Stimulated activated naive B cell treated with anti-CD40 and anti-IgM and Interleukin-4, amounts not matched to agents 10 μg/mL and 1 μg/mL and 100 μg/mL, for 72 hours (primary cell): ENCODE data around the gene KIR3DL2.
"Not testable (repeated sequence)": the region's sequence is repeated elsewhere in the genome, so short reads cannot be mapped to it uniquely, and the experiment has no call there.

Experiments
- ATAC-seq, 2 donors: fragments of 150-1000 bp; cut with Tn5 transposase; replicated peaks; 2 replicates each; pipeline ENCODE4 v1.10.0; 2021; ENCODE audit warnings: moderate library complexity in 1 of 2
- DNase-seq: peaks from one replicate; pipeline ENCODE4 v3.0.0; 2021
- H3K27ac Mint-ChIP-seq: one replicate; pipeline ENCODE4 v1.8.0; 2022; ENCODE audit warnings: mild to moderate bottlenecking, mixed read lengths
- H3K27me3 Mint-ChIP-seq, 2 donors: one replicate each; pipeline ENCODE4 v1.8.0; 2022; ENCODE audit warnings: mixed read lengths in 2 of 2
- H3K36me3 Mint-ChIP-seq, 2 donors: one replicate each; pipeline ENCODE4 v1.8.0; 2022; ENCODE audit warnings: mixed read lengths in 2 of 2, mild to moderate bottlenecking in 1 of 2
- H3K4me1 Mint-ChIP-seq, 2 donors: one replicate each; pipeline ENCODE4 v1.8.0; 2022; ENCODE audit warnings: mixed read lengths in 2 of 2, mild to moderate bottlenecking in 1 of 2
- H3K4me3 Mint-ChIP-seq, 2 donors: one replicate each; pipeline ENCODE4 v1.8.0; 2022; ENCODE audit warnings: mild to moderate bottlenecking in 2 of 2, mixed read lengths in 2 of 2, moderate library complexity in 1 of 2
- H3K9me3 Mint-ChIP-seq, 2 donors: one replicate each; pipeline ENCODE4 v1.8.0; 2022; ENCODE audit warnings: mixed read lengths in 2 of 2, mild to moderate bottlenecking in 1 of 2

Gene KIR3DL2

DNA sequence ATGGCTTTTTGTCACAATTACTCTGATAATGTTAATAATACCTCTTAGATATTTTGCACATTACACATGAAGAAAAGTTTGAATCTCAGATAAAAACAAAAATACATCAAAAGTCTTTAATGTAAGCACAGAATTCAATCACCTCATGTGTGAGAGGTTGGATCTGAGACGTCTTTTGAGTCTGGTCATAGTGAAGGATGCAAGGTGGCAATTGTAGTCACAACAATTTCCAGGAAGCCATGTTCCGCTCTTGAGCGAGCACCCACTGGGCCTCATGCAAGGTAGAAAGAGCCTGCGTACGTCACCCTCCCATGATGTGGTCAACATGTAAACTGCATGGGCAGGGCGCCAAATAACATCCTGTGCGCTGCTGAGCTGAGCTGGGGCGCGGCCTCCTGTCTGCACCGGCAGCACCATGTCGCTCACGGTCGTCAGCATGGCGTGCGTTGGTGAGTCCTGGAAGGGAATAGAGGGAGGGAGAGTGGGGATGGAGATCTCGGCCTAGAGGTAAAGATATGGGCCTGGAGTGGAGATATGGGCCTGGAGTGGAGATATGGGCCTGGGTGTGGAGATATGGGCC lies at the start of gene KIR3DL2:
Gene KIR3DL2, plus strand, starts transcription at position 383 of the 580 bp plus-strand sequence. Its CDS starts 33 bp downstream, at position 416.
- not testable (repeated sequence) for DNase-seq, ATAC-seq, H3K36me3 Mint-ChIP-seq, H3K27ac Mint-ChIP-seq, H3K9me3 Mint-ChIP-seq, H3K4me3 Mint-ChIP-seq, H3K4me1 Mint-ChIP-seq
- H3K27me3 Mint-ChIP-seq = peaks cover 27 to 28% of the 10 kb centered on the region in 2 donors

DNA sequence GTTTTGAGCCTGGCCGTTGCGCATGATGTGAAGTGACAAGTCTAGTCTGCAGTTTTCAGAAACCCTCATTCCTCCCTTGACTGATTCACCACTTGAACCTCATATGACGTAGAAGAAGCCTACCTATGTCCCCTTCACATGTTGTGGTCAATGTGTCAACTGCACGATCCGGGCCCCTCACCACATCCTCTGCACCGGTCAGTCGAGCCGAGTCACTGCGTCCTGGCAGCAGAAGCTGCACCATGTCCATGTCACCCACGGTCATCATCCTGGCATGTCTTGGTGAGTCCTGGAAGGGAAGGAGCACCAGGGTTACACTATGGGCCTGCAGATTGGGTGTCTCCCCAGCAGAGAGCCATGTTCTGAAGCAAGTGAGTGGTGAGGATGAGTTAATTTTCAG lies 46.8 kb upstream of the KIR3DL2 start, which contains the start of gene KIR2DL4:
Gene KIR2DL4, plus strand, starts transcription at position 201 of the 400 bp plus-strand sequence. Its CDS starts 42 bp downstream, at position 243.
- Mint-ChIP-seq H3K4me1 (no peaks in the 10 kb centered on the region), H3K9me3 (peaks cover 5% of the 10 kb centered on the region in 2 donors), H3K27me3 (peaks cover 36 to 61% of the 10 kb centered on the region in 2 donors), H3K4me3 (no peak within 1 kb of the TSS), H3K27ac (no peak within 1 kb of the TSS), H3K36me3 (no peaks in the 10 kb centered on the region)
- ATAC-seq (no peak), DNase-seq (no peak)

DNA sequence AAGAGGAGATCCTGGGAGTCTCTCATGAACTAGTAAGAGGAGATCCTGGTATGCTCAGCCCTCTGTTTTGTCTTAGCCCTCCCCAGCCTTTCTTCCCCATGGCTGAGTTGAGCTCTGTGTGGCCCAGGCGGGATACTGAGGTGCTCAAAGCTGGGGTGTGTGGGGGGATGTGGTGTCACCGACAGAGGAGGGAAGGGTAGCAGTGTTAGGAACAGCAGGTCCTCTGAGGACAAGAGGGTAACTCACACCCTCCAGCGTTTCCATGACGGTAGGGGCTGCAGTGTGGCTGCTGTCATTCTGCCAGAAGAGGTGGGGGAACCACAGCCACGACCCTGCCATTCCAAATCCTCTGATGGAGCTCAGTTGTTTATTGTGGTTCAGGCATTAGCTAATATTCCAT lies 46.1 kb upstream of the KIR3DL2 start:
- ATAC-seq = no peak
- no peak overlapping the region for H3K27ac Mint-ChIP-seq
- peaks cover 5 to 6% of the 10 kb centered on the region in 2 donors for H3K9me3 Mint-ChIP-seq
- no peak overlapping the region for H3K4me3 Mint-ChIP-seq
- no peak for DNase-seq
- H3K27me3 Mint-ChIP-seq = peaks cover 38 to 63% of the 10 kb centered on the region in 2 donors
- H3K4me1 Mint-ChIP-seq = no peaks in the 10 kb centered on the region
- H3K36me3 Mint-ChIP-seq = no peaks in the 10 kb centered on the region

DNA sequence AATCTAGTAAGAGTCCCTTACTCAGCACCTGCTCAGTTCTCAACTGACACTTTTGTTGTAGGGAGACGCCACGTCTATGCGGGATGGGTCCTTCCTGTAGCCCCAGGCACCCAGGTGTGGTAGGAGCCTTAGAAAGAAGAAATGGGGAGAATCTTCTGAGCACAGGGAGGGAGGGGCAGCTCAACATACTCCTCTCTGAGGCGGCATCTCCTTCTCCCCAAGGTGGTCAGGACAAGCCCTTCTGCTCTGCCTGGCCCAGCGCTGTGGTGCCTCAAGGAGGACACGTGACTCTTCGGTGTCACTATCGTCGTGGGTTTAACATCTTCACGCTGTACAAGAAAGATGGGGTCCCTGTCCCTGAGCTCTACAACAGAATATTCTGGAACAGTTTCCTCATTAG lies 45.7 kb upstream of the KIR3DL2 start:
- Mint-ChIP-seq H3K4me3 (no peak overlapping the region), H3K4me1 (no peaks in the 10 kb centered on the region), H3K9me3 (peaks cover 3% of the 10 kb centered on the region in 2 donors), H3K27ac (no peak overlapping the region), H3K36me3 (no peaks in the 10 kb centered on the region), H3K27me3 (peaks cover 36 to 59% of the 10 kb centered on the region in 2 donors)
- no peak for ATAC-seq
- no peak for DNase-seq

DNA sequence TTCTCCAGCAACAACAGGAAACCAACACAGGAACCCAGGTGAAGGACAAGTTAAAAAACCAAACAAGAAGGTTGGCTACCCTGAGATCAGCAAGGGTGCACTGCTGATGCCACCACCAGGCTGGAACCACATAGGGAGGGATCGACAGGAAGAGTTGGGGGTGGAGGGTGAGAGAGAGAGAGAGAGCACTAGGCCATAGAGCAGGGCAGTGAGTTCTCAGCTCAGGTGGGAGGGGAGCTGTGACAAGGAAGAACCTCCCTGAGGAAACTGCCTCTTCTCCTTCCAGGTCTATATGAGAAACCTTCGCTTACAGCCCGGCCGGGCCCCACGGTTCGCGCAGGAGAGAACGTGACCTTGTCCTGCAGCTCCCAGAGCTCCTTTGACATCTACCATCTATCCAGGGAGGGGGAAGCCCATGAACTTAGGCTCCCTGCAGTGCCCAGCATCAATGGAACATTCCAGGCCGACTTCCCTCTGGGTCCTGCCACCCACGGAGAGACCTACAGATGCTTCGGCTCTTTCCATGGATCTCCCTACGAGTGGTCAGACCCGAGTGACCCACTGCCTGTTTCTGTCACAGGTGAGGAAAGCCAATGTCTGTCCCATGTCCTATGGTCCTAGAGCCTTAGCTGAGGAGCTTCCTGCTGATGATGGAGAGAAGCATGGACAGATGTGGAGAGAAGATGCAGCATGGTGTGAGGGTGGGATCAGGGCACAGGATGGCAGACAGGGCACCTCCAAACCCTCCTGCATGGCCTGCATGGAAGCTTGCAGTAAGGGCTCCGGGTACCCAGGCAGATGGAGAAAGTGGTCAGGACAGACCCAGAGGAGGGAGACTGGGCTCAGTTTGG lies 44.4 kb upstream of the KIR3DL2 start:
- no peak overlapping the region for H3K27ac Mint-ChIP-seq
- peaks cover 37 to 63% of the 10 kb centered on the region in 2 donors for H3K27me3 Mint-ChIP-seq
- H3K4me3 Mint-ChIP-seq = no peak overlapping the region
- H3K36me3 Mint-ChIP-seq = no peaks in the 10 kb centered on the region
- no peaks in the 10 kb centered on the region for H3K4me1 Mint-ChIP-seq
- DNase-seq (no peak), ATAC-seq (no peak)
- H3K9me3 Mint-ChIP-seq = peaks cover 3 to 4% of the 10 kb centered on the region in 2 donors

DNA sequence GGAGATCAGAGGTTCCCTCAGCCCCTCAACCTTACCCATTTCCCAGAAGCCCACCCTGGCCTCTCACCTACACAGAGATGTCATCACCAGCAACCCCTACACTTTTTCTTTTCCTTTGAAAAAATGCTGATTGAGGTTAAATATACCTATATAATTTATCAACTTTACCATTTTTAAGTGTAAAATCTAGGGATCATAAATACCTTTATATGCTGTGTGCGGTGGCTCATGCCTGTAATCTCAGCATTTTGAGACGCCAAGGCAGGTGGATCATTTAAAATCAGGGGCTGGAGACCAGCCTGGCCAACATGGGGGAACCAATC lies 43.8 kb upstream of the KIR3DL2 start:
- Mint-ChIP-seq H3K27ac (no peak overlapping the region), H3K9me3 (peaks cover 3 to 4% of the 10 kb centered on the region in 2 donors), H3K27me3 (peaks cover 37 to 60% of the 10 kb centered on the region in 2 donors), H3K4me3 (no peak overlapping the region), H3K36me3 (no peaks in the 10 kb centered on the region), H3K4me1 (no peaks in the 10 kb centered on the region)
- DNase-seq (no peak), ATAC-seq (no peak)

DNA sequence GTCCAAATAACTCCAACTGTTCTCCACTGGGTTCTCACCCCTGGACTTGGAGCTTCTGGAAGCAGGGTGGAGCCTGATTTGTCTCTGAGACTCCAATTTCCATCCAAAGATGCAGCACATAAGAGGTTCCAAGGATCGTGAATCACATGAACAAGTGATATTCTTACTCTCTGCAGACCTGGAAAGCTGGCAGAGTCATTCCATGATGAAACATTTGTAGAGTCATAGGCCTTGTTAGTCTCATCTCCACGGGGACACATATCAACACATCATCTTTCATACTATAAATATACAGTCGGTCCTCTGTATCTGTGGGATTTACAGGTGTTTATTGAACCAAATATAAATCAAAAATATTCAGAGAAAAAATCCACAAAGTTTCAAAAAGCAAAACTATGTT lies 35.7 kb upstream of the KIR3DL2 start:
- Mint-ChIP-seq H3K9me3 (peaks cover 4 to 11% of the 10 kb centered on the region in 2 donors), H3K27me3 (peaks cover 28 to 30% of the 10 kb centered on the region in 2 donors)
- ATAC-seq, H3K36me3 Mint-ChIP-seq, DNase-seq, H3K4me1 Mint-ChIP-seq, H3K4me3 Mint-ChIP-seq, H3K27ac Mint-ChIP-seq: not testable (repeated sequence)

DNA sequence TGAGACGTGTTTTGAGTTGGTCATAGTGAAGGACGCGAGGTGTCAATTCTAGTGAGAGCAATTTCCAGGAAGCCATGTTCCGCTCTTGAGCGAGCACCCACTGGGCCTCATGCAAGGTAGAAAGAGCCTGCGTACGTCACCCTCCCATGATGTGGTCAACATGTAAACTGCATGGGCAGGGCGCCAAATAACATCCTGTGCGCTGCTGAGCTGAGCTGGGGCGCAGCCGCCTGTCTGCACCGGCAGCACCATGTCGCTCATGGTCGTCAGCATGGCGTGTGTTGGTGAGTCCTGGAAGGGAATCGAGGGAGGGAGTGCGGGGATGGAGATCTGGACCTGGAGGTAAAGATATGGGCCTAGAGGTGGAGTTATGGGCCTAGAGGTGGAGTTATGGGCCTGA lies 34.0 kb upstream of the KIR3DL2 start, which contains the start of gene KIR3DL1:
Gene KIR3DL1, plus strand, starts transcription at position 218 of the 400 bp plus-strand sequence.
- not testable (repeated sequence) for ATAC-seq, H3K36me3 Mint-ChIP-seq, H3K27ac Mint-ChIP-seq, H3K4me3 Mint-ChIP-seq, H3K4me1 Mint-ChIP-seq, H3K9me3 Mint-ChIP-seq, DNase-seq
- H3K27me3 Mint-ChIP-seq = peaks cover 32% of the 10 kb centered on the region in 2 donors

- H3K9me3 Mint-ChIP-seq = no peaks in the 10 kb centered on the region
- no peak overlapping the region for H3K4me3 Mint-ChIP-seq
- H3K27ac Mint-ChIP-seq = no peak overlapping the region
- DNase-seq = no peak
- ATAC-seq = no peak
- no peaks in the 10 kb centered on the region for H3K4me1 Mint-ChIP-seq
- H3K27me3 Mint-ChIP-seq = peaks cover 25 to 32% of the 10 kb centered on the region in 2 donors
- no peaks in the 10 kb centered on the region for H3K36me3 Mint-ChIP-seq
Measured at GRCh38 chr19:54817670-54818536, 32.3 kb upstream of the KIR3DL2 start.

DNA sequence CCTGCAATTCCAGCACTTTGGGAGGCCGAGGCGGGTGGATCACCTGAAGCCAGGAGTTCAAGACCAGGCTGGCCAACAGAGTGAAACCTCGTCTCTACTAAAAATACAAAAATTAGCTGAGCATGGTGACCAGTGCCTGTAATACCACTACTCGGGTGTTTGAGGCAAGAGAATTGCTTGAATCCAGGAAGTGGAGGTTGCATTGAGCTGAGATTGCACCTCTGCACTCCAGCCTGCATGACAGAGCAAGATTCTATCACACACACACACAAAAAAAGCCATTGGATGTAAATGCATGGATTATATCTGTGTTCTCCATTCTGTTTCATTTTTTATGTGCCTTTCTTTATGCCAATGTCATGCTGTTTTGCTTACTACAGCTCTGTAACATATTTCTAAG lies 25.8 kb upstream of the KIR3DL2 start:
- H3K4me3 Mint-ChIP-seq, H3K4me1 Mint-ChIP-seq, H3K27ac Mint-ChIP-seq, H3K36me3 Mint-ChIP-seq, H3K9me3 Mint-ChIP-seq, DNase-seq, ATAC-seq: not testable (repeated sequence)
- peaks cover 16 to 33% of the 10 kb centered on the region in 2 donors for H3K27me3 Mint-ChIP-seq

DNA sequence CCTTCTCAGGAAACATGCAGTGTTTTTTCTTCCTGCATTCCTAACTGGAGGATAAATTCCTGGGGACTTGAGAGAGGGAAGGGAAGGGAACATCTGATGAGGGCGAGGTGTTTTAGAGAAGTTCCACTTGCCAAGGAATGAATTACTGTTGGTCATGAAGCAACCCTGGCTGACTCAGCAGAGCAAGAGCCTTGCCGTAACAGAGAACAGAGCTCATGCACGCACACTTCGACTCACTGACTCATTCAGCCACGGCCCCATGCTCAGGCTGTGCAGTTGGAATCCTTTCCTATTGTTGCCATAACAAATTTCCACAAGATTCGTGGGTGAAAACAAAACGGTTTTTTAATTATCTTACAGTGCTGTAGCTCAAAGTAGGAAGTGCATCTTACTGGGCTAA lies 24.9 kb upstream of the KIR3DL2 start:
- not testable (repeated sequence) for H3K36me3 Mint-ChIP-seq, ATAC-seq, H3K4me3 Mint-ChIP-seq, H3K9me3 Mint-ChIP-seq, H3K4me1 Mint-ChIP-seq, H3K27ac Mint-ChIP-seq, DNase-seq
- peaks cover 18 to 30% of the 10 kb centered on the region in 2 donors for H3K27me3 Mint-ChIP-seq

- H3K9me3 Mint-ChIP-seq, H3K4me3 Mint-ChIP-seq, ATAC-seq, H3K4me1 Mint-ChIP-seq, H3K27ac Mint-ChIP-seq, DNase-seq, H3K36me3 Mint-ChIP-seq: not testable (repeated sequence)
- peaks cover 18 to 26% of the 10 kb centered on the region in 2 donors for H3K27me3 Mint-ChIP-seq
Measured at GRCh38 chr19:54828064-54828463, 22.2 kb upstream of the KIR3DL2 start.

GRCh38 chr19:54832496-54832895 lies 17.7 kb upstream of the KIR3DL2 start, which contains the start of gene KIR2DS4:
KIR2DS4 (plus strand) TSS chr19:54832676.
- H3K27me3 Mint-ChIP-seq = peaks cover 14 to 19% of the 10 kb centered on the region in 2 donors
- not testable (repeated sequence) for H3K36me3 Mint-ChIP-seq, H3K9me3 Mint-ChIP-seq, H3K4me3 Mint-ChIP-seq, ATAC-seq, H3K4me1 Mint-ChIP-seq, H3K27ac Mint-ChIP-seq, DNase-seq

GRCh38 chr19:54835126-54835525 lies 15.1 kb upstream of the KIR3DL2 start:
- not testable (repeated sequence) for DNase-seq, H3K36me3 Mint-ChIP-seq, H3K27ac Mint-ChIP-seq, H3K9me3 Mint-ChIP-seq, ATAC-seq, H3K4me1 Mint-ChIP-seq, H3K4me3 Mint-ChIP-seq
- peaks cover 4 to 16% of the 10 kb centered on the region in 2 donors for H3K27me3 Mint-ChIP-seq
